ENCODE measurements around the gene NUDCD3. TPM values are rescaled to one million over a fixed set of nuclear protein-coding genes. Genes with fewer than 3 reads are reported as not detected.

The NUDCD3 gene
- total RNA-seq, 1 donor from 2014 or later, result 107 TPM

- H3K9me3 ChIP-seq (replicated peaks), result no peaks in the 10 kb centered on the region
- no peak for DNase-seq
- no peak overlapping the region for H3K4me3 ChIP-seq
- TF ChIP-seq, protein P1, sequence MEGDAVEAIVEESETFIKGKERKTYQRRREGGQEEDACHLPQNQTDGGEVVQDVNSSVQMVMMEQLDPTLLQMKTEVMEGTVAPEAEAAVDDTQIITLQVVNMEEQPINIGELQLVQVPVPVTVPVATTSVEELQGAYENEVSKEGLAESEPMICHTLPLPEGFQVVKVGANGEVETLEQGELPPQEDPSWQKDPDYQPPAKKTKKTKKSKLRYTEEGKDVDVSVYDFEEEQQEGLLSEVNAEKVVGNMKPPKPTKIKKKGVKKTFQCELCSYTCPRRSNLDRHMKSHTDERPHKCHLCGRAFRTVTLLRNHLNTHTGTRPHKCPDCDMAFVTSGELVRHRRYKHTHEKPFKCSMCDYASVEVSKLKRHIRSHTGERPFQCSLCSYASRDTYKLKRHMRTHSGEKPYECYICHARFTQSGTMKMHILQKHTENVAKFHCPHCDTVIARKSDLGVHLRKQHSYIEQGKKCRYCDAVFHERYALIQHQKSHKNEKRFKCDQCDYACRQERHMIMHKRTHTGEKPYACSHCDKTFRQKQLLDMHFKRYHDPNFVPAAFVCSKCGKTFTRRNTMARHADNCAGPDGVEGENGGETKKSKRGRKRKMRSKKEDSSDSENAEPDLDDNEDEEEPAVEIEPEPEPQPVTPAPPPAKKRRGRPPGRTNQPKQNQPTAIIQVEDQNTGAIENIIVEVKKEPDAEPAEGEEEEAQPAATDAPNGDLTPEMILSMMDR (IDR thresholded peaks at IDR 0.05; ENCODE audit: borderline replicate concordance), result no peak
- peaks cover 4% of the 10 kb centered on the region for H3K4me1 ChIP-seq
- H3K36me3 ChIP-seq, result peaks cover 73% of the 10 kb centered on the region
- intact Hi-C loops (cut with micrococcal nuclease), result loop anchor here (10.0 kb wide), 1 partner anchor 84 kb away; no protein-coding TSS in a partner anchor
- no peak overlapping the region for H3K27ac ChIP-seq (replicated peaks)
- no peaks in the 10 kb centered on the region for H3K27me3 ChIP-seq (ENCODE audit: low read depth)
Observed at GRCh38 chr7:44390701-44391100, 99.8 kb downstream of the NUDCD3 start.

- H3K4me1 ChIP-seq, result peaks cover 23% of the 10 kb centered on the region
- no peak for DNase-seq
- intact Hi-C loops (cut with micrococcal nuclease), result no loop called here
- H3K27ac ChIP-seq (replicated peaks), result no peak overlapping the region
- H3K4me3 ChIP-seq, result no peak overlapping the region
- TF ChIP-seq, protein P1 (IDR thresholded peaks at IDR 0.05; ENCODE audit: borderline replicate concordance), result no peak
- H3K9me3 ChIP-seq (replicated peaks), result no peaks in the 10 kb centered on the region
- H3K27me3 ChIP-seq (ENCODE audit: low read depth), result no peaks in the 10 kb centered on the region
- H3K36me3 ChIP-seq, result peaks cover 84% of the 10 kb centered on the region
Observed at GRCh38 chr7:44388089-44388970, 102.1 kb downstream of the NUDCD3 start.

- Histone ChIP-seq H3K27ac (replicated peaks) (no peak overlapping the region), H3K9me3 (replicated peaks) (no peaks in the 10 kb centered on the region), H3K36me3 (peaks cover 84% of the 10 kb centered on the region), H3K4me3 (no peak overlapping the region), H3K27me3 (ENCODE audit: low read depth) (no peaks in the 10 kb centered on the region), H3K4me1 (peaks cover 33% of the 10 kb centered on the region)
- intact Hi-C loops (cut with micrococcal nuclease), result no loop called here
- TF ChIP-seq, protein P1 (IDR thresholded peaks at IDR 0.05; ENCODE audit: borderline replicate concordance), result no peak
- DNase-seq, result no peak
Observed at GRCh38 chr7:44387389-44387788, 103.1 kb downstream of the NUDCD3 start.

- TF ChIP-seq, protein P1 (IDR thresholded peaks at IDR 0.05; ENCODE audit: borderline replicate concordance), result no peak
- peaks cover 74% of the 10 kb centered on the region for H3K36me3 ChIP-seq
- H3K27ac ChIP-seq (replicated peaks), result no peak overlapping the region
- DNase-seq, result no peak
- H3K4me3 ChIP-seq, result no peak overlapping the region
- no peaks in the 10 kb centered on the region for H3K27me3 ChIP-seq (ENCODE audit: low read depth)
- intact Hi-C loops (cut with micrococcal nuclease), result no loop called here
- peaks cover 35% of the 10 kb centered on the region for H3K4me1 ChIP-seq
- H3K9me3 ChIP-seq (replicated peaks), result no peaks in the 10 kb centered on the region
Observed at GRCh38 chr7:44386139-44386913, 104.1 kb downstream of the NUDCD3 start.

DNA sequence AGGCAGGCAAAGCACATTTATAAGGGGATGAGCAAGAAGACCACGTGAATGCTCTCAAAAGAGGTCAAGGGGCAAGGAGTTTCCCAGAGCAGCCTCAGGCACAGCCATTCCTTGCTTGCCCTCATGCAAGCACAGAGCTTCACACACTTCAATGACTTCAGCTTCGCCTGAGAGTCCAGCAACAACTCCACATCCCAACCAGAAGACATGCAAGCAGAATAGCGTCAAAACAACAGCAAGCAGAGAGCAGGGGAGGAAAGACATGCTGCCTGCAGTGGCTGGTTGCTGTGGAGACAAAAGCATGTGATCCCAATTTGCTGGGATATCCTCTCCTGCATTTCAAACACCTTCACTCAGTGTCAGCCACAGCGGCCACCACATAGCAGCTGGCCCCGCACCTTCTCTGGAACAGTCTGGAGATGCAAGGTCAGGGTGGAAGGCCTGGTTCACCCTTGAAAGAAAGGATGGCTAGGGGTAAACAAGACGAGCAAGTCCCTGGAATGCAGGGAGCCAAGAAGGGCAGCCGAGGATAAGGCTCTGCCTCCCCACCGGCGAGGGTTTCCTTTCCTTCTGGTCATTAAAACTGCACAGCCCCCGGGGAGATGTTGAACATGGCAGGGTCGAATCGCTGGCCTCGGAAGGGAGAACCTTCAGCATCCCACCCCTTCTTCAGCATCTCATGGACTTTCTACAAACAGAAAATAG lies 104.9 kb downstream of the NUDCD3 start:
- DNase-seq, result no peak
- Histone ChIP-seq H3K9me3 (replicated peaks) (no peaks in the 10 kb centered on the region), H3K4me1 (peaks cover 35% of the 10 kb centered on the region), H3K27me3 (ENCODE audit: low read depth) (no peaks in the 10 kb centered on the region), H3K4me3 (no peak overlapping the region), H3K27ac (replicated peaks) (peak overlapping the region; percentile 18), H3K36me3 (peaks cover 66% of the 10 kb centered on the region)
- intact Hi-C loops (cut with micrococcal nuclease), result no loop called here
- TF ChIP-seq, protein P1 (IDR thresholded peaks at IDR 0.05; ENCODE audit: borderline replicate concordance), result no peak

Measured in left ventricle myocardium inferior (tissue), 1 donor.